HG02973 (cell line): Measurements from ENCODE around the gene CDA.

ENCODE experiments used
- ATAC-seq: cut with Tn5 transposase; IDR thresholded peaks from one replicate; pipeline ENCODE4 v1.9.1; 2021; ENCODE audit warnings: moderate library complexity; ENCODE audit not compliant: unreplicated experiment

The CDA gene

GRCh38 chr1:20648438-20648837 is 59.5 kb downstream of the CDA start:
- ATAC-seq: no peak

GRCh38 chr1:20648946-20649345 is 60.0 kb downstream of the CDA start:
- no peak for ATAC-seq

- ATAC-seq: no peak
These were observed 63.4 kb downstream of the CDA start for GRCh38 chr1:20652300-20652699.

- no peak for ATAC-seq
These were observed 65.3 kb downstream of the CDA start for GRCh38 chr1:20654104-20654690.

GRCh38 chr1:20657024-20657423 is 68.1 kb downstream of the CDA start:
- ATAC-seq: no peak

GRCh38 chr1:20658166-20658915 is 69.4 kb downstream of the CDA start:
- no peak for ATAC-seq

GRCh38 chr1:20660363-20660762 is 71.5 kb downstream of the CDA start:
- no peak for ATAC-seq

- no peak for ATAC-seq
These were observed 71.9 kb downstream of the CDA start for GRCh38 chr1:20660847-20661206.

GRCh38 chr1:20661207-20662109 is 72.6 kb downstream of the CDA start, which contains the start of gene DDOST:
DDOST (minus strand) TSS chr1:20661369; CDS start chr1:20661350, 19 bp downstream.
- ATAC-seq: peak; percentile 97

GRCh38 chr1:20662110-20662475 is 73.2 kb downstream of the CDA start:
- ATAC-seq: no peak

GRCh38 chr1:20663365-20663764 is 74.5 kb downstream of the CDA start:
- no peak for ATAC-seq

GRCh38 chr1:20663969-20664715 is 75.2 kb downstream of the CDA start:
- ATAC-seq: no peak

- no peak for ATAC-seq
These were observed 76.8 kb downstream of the CDA start for GRCh38 chr1:20665726-20666125.

GRCh38 chr1:20666146-20666545 is 77.2 kb downstream of the CDA start:
- no peak for ATAC-seq

- ATAC-seq: no peak
These were observed 77.9 kb downstream of the CDA start for GRCh38 chr1:20666804-20667203.
